Aorta (tissue), 5 donors: Measurements from ENCODE around the gene SAXO1. TPM values are rescaled to one million over a fixed set of nuclear protein-coding genes. Genes with fewer than 3 reads are reported as not detected.

Experiments used
- ATAC-seq: fragments of 200-7000 bp; cut with Tn5 transposase; one replicate; pipeline ENCODE4 v1.9.1; 2022; ENCODE audit warnings: moderate library complexity; ENCODE audit not compliant: low FRiP score
- DNase-seq, 2 donors: peaks; one replicate each; pipeline ENCODE4 v3.0.0-alpha.2; 2020
- H3K27ac ChIP-seq, 2 donors: one replicate each; pipeline ENCODE4 v1.5.1; 2013; ENCODE audit warnings: low read length in 2 of 2, mild to moderate bottlenecking in 2 of 2, moderate library complexity in 2 of 2, control low read depth in 1 of 2, inconsistent platforms in 1 of 2, low read depth in 1 of 2
- H3K27me3 ChIP-seq, 2 donors: one replicate each; pipeline ENCODE4 v1.6.1; 2013; ENCODE audit warnings: control low read depth in 1 of 2, low read length in 1 of 2, mild to moderate bottlenecking in 1 of 2, moderate library complexity in 1 of 2; ENCODE audit not compliant: insufficient read depth in 2 of 2, control insufficient read depth in 1 of 2
- H3K36me3 ChIP-seq, 2 donors: one replicate each; pipeline ENCODE4 v1.6.1; 2013; ENCODE audit warnings: control low read depth in 1 of 2, low read length in 1 of 2, mild to moderate bottlenecking in 1 of 2; ENCODE audit not compliant: insufficient read depth in 2 of 2, control insufficient read depth in 1 of 2
- H3K4me1 ChIP-seq, 2 donors: one replicate each; pipeline ENCODE4 v1.6.1; 2013; ENCODE audit warnings: low read length in 2 of 2, control low read depth in 1 of 2, mild to moderate bottlenecking in 1 of 2, moderate library complexity in 1 of 2; ENCODE audit not compliant: insufficient read depth in 2 of 2, control insufficient read depth in 1 of 2
- H3K4me3 ChIP-seq, 2 donors: one replicate each; pipeline ENCODE4 v1.5.1; 2013; ENCODE audit warnings: low read length in 2 of 2, control low read depth in 1 of 2, mild to moderate bottlenecking in 1 of 2
- H3K9me3 ChIP-seq: one replicate; pipeline ENCODE4 v1.6.1; 2013; ENCODE audit warnings: mild to moderate bottlenecking, low read length; ENCODE audit not compliant: control insufficient read depth
- WGBS, 2 donors: extraction: QIAGEN DNeasy Blood & Tissue Kit; methylation state at CpG; one replicate each; pipeline ENCODE4 v1.1.7; 2013; 5-methylcytosine and 5-hydroxymethylcytosine counted together
- intact Hi-C, 2 donors: fragments of 100-400 bp; cut with DNase I; formaldehyde crosslinking; loops; one replicate each; pipeline versions ENCODE4 v1.14.2 to v1.15.0; 2022
- polyA plus RNA-seq, 2 donors: library from polyadenylated mRNA; stranded (reverse); fragments of 200-250 nt; gene quantifications; one replicate each; pipeline ENCODE4 v1.2.3, GENCODE V29; 2013
- total RNA-seq, 2 donors: library from RNA; stranded (reverse); fragmentation: NEBNext Ultra II Directional; extraction: Animal tissue kit (Norgen Biotek cat#: 25700); gene quantifications; one replicate each; pipeline ENCODE4 v1.2.1, GENCODE V29; 2021
- donor health status: healthy with polysubstance abuse.
- donor health status: Bipolar disorder and iron deficiency.
- donor health status: DM: no; HTN: no; CAD: no.
- donor health status: DM: no; HTN: no; CAD: no.
- donor health status: DM: yes; HTN: yes; CAD: no.

SAXO1 gene
- total and polyA plus RNA-seq, 4 donors: 0.24 to 0.29 TPM; not detected in 2

DNA sequence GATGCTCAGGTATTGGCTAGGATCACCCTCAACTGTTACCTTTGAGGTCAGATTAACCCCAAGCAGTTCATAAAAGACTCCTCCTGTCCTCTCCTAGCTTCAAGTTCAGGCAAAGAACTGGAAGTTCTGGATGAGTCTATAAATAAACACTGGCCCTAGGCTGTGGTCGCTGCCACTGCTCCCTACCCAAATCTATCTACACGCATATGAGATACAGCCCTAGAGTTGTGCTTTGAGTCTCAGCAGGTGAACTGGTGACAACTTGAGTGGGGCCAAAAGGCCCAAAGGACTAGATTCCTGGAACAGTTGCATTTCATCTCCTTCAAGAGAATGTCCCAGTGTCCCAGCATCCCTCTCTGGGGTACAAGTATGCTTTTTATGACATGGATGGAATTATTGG lies 62.6 kb downstream of the SAXO1 start:
- Histone ChIP-seq H3K9me3 (peaks cover 1% of the 10 kb centered on the region), H3K4me1 (no peaks in the 10 kb centered on the region), H3K36me3 (no peaks in the 10 kb centered on the region), H3K27me3 (no peaks in the 10 kb centered on the region), H3K27ac (no peak overlapping the region), H3K4me3 (no peak overlapping the region)
- intact Hi-C loops: no loop called here
- WGBS, 2 donors: 86% methylated on average over 2 of the region's 2 CpGs
- ATAC-seq (no peak), DNase-seq (no peak)

DNA sequence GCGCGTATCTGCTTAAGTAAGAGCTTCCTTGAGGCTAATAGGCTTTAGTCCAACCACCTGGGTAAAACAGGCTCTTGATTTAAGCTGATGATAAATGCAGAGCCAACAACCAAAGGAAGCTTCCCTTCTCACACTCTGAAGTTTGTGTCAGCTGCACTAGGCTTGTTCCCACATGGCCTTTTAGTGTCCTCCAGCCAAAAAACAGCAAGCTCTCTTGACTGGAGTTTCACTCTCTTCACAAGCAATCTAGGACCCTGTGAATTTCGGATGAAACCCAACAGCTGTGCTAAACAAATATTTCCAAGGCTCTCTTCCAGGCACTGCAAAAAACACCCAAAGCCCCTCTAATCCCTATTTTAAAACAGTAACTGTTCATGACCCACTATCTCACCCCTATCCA lies 63.9 kb downstream of the SAXO1 start:
- intact Hi-C loops: no loop called here
- WGBS, 2 donors: 68 to 81% methylated on average over 3 of the region's 3 CpGs
- peaks cover 1% of the 10 kb centered on the region for H3K9me3 ChIP-seq
- no peaks in the 10 kb centered on the region for H3K36me3 ChIP-seq
- no peak for DNase-seq
- no peaks in the 10 kb centered on the region for H3K4me1 ChIP-seq
- no peaks in the 10 kb centered on the region for H3K27me3 ChIP-seq
- ATAC-seq: no peak
- H3K27ac ChIP-seq: no peak overlapping the region
- H3K4me3 ChIP-seq: no peak overlapping the region

DNA sequence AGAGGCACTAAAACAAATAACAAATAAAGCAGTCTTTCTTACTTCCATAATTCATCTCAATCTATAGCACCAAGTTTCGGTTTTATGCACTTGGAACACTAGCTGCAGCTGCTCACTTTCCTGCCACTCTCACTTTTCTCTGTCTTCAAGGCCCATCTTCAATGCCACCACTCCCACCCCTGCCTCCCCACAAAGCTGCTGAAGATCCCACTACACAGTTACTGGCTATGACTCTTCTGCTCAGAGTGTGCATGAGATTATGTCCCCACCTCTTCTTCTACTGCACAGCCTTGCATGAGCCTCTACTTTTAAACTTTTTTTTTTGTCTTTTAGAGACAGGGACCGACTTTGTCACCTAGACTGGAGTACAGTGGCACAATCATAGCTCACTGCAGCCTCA lies 77.4 kb downstream of the SAXO1 start:
- no peak for ATAC-seq
- DNase-seq: no peak
- Histone ChIP-seq H3K36me3 (no peaks in the 10 kb centered on the region), H3K9me3 (no peaks in the 10 kb centered on the region), H3K27me3 (no peaks in the 10 kb centered on the region), H3K4me1 (no peaks in the 10 kb centered on the region), H3K4me3 (no peak overlapping the region), H3K27ac (no peak overlapping the region)
- intact Hi-C loops: no loop called here
- 87 to 91% methylated on average over 2 of the region's 2 CpGs for WGBS, 2 donors

DNA sequence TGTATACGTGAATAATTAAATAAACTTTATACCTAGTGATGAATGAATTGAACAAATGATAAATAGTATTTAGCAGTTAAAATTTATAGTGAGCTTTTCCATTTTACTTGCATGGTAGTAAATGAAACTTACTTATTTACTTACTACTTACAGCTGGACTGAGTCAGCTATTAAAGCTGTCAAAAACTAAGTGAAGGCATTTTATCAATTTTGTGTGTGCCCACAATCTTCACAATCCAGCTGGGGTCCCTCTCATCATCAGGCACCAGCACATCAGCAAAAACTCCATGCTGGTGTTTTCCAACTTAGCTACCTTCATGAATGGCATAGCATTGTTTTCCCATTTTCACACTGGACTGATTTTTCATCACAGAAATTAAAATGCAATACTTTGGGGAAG lies 81.1 kb downstream of the SAXO1 start:
- 74 to 85% methylated on average over 1 of the region's 1 CpG for WGBS, 2 donors
- no peaks in the 10 kb centered on the region for H3K4me1 ChIP-seq
- H3K9me3 ChIP-seq: no peaks in the 10 kb centered on the region
- intact Hi-C loops: no loop called here
- no peak overlapping the region for H3K27ac ChIP-seq
- H3K36me3 ChIP-seq: no peaks in the 10 kb centered on the region
- no peak overlapping the region for H3K4me3 ChIP-seq
- no peaks in the 10 kb centered on the region for H3K27me3 ChIP-seq
- ATAC-seq (no peak), DNase-seq (no peak)

DNA sequence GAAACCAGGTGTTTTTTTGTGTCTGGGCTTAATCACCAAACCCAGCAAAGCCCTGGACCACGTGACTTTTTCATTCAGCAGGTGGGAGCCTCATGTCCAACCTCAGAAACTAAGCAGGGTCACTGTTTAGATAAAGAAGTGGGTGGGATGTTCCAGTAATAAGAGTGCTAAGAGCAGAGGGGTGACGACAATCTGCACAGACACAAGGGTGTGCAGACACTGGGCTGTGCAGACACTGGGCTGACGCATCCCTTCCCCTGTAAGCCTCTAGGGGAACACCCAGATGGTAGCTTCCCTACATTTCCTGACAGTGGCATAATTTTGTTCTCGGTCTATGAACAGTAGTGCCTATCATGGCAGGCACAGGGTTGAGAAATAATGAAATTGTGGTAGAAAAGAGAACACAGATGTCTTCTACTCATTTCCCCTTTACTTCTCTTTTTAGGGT lies 85.1 kb downstream of the SAXO1 start:
- Histone ChIP-seq H3K9me3 (no peaks in the 10 kb centered on the region), H3K4me3 (no peak overlapping the region), H3K36me3 (no peaks in the 10 kb centered on the region), H3K27ac (no peak overlapping the region), H3K27me3 (no peaks in the 10 kb centered on the region), H3K4me1 (no peaks in the 10 kb centered on the region)
- DNase-seq (no peak), ATAC-seq (no peak)
- intact Hi-C loops: no loop called here
- WGBS, 2 donors: 67 to 75% methylated on average over 4 of the region's 4 CpGs

DNA sequence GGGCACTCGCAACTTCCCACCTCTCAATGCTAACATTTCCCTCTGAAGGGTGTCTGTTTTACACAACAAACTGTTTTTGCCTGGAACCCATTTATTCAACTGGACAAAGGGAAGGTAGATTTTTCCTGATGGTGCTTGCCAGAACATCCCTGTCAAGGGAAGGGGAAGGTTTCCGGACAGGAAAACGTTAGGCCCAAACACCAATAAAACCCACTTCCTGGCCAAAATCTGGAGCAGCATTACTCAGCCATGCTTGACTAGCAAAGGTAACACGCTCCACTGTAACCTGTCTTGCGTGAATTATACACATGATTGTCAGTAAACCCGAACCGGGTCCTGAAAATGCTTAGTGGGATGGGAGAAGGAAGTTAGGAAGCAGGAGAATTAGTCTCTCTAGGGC lies 90.2 kb downstream of the SAXO1 start:
- no peaks in the 10 kb centered on the region for H3K27me3 ChIP-seq
- DNase-seq (no peak), ATAC-seq (no peak)
- H3K4me1 ChIP-seq: no peaks in the 10 kb centered on the region
- intact Hi-C loops: no loop called here
- no peak overlapping the region for H3K27ac ChIP-seq
- no peaks in the 10 kb centered on the region for H3K9me3 ChIP-seq
- H3K4me3 ChIP-seq: no peak overlapping the region
- 78 to 79% methylated on average over 7 of the region's 7 CpGs for WGBS, 2 donors
- H3K36me3 ChIP-seq: no peaks in the 10 kb centered on the region

DNA sequence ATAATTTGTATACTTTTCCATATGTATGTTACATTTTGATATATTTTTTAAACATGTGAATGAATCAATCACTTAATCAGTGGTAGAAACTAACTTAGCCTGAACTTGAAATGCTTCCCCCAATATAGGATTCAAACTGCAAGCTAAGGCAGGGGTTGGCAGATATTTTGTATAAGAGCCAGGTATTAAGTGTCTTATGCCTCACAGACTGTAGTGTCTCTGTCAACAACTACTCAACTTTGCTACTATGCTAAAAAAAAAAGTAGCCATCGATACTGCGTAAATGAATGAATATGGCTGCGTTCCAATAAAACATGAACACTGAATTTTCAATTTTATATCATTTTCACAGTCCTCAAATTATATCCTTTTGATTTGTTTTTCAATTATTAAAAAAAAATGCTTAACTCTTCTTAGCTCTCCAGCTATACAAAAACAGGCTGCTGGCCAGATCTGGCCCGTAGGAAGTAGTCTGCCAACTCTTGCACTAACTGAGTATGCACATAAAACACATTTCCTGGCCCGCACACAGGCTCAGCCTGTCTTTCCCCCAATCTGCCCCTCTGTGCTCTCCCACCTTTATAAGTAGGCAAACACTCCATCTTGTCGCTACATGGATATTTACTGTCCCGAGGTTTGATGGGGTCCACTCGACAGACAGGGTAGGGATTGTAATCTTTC lies 91.8 kb downstream of the SAXO1 start:
- H3K36me3 ChIP-seq: no peaks in the 10 kb centered on the region
- H3K9me3 ChIP-seq: no peaks in the 10 kb centered on the region
- H3K4me1 ChIP-seq: no peaks in the 10 kb centered on the region
- WGBS, 2 donors: 84% methylated on average over 8 of the region's 8 CpGs
- ATAC-seq: no peak
- no peak for DNase-seq
- H3K4me3 ChIP-seq: no peak overlapping the region
- H3K27ac ChIP-seq: no peak overlapping the region
- intact Hi-C loops: no loop called here
- H3K27me3 ChIP-seq: no peaks in the 10 kb centered on the region

DNA sequence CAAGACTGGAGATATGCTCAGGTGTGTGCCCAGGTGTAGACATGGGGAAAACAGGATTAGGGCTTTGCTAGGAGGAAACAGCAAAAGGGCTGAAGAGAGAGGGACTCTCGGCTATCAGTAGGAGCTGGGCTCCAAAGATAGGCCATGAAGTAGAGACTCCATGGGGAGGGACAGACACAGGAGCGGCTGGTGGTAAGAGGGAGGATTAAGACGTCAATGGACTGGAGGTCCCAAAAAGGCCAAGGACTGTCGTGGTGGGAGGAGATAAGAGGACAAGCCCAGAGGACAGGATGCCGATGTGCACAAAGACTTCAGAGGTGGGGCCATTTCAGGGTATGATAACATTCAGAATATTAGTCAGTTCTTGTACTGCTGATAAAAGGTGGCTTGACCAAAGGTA lies 93.1 kb downstream of the SAXO1 start:
- intact Hi-C loops: no loop called here
- DNase-seq (no peak), ATAC-seq (no peak)
- no peaks in the 10 kb centered on the region for H3K36me3 ChIP-seq
- WGBS, 2 donors: 92 to 94% methylated on average over 5 of the region's 5 CpGs
- H3K27ac ChIP-seq: no peak overlapping the region
- no peaks in the 10 kb centered on the region for H3K27me3 ChIP-seq
- H3K9me3 ChIP-seq: no peaks in the 10 kb centered on the region
- no peak overlapping the region for H3K4me3 ChIP-seq
- no peaks in the 10 kb centered on the region for H3K4me1 ChIP-seq

DNA sequence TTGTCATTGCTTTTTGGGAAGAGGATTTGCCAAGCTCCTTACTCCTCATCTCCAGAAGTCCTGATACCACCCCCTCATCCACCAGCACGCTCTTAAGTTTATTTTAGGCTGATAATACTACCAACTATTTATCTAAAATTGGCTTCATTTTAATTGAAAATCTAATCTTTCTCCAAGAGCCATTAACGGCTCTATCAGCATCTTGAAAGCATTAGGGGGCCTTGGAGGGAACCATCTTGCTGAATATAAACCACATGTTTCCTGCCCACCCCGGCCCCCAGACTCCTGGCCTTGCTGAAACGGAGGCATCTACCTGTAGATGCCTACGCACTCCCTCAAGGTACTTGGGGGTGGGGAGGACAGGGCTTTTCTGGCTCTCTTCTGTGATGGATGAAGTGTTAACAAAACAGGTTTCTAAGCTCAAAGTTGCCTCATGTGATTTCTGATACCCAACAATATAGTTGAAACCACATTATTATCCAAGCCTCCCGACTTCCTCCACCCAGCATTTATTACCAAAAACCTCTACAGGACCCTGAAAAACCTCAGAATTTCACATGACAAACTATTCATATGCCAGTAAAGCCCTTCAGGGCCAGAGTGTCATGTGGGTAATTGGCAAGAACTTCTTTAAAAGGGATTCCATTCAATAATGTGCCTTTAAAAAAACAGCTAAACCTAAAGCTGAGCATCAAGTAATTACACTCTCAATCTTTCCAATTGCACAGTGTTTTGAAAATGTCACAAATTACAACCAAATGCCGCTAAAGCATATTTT lies 96.7 kb downstream of the SAXO1 start:
- WGBS, 2 donors: 65 to 71% methylated on average over 7 of the region's 7 CpGs
- ATAC-seq: no peak

More for the DNA sequence above, 96.7 kb downstream of the SAXO1 start:
- DNase-seq: no peak
- no peaks in the 10 kb centered on the region for H3K27me3 ChIP-seq
- no peaks in the 10 kb centered on the region for H3K36me3 ChIP-seq
- H3K9me3 ChIP-seq: no peaks in the 10 kb centered on the region
- no peak overlapping the region for H3K4me3 ChIP-seq
- no peaks in the 10 kb centered on the region for H3K4me1 ChIP-seq
- H3K27ac ChIP-seq: no peak overlapping the region
- intact Hi-C loops: no loop called here
